ENCODE measurements around the gene NEK9.
A peak's percentile ranks its signal among the peaks of the same experiment; 100 is the strongest.

The NEK9 gene

DNA sequence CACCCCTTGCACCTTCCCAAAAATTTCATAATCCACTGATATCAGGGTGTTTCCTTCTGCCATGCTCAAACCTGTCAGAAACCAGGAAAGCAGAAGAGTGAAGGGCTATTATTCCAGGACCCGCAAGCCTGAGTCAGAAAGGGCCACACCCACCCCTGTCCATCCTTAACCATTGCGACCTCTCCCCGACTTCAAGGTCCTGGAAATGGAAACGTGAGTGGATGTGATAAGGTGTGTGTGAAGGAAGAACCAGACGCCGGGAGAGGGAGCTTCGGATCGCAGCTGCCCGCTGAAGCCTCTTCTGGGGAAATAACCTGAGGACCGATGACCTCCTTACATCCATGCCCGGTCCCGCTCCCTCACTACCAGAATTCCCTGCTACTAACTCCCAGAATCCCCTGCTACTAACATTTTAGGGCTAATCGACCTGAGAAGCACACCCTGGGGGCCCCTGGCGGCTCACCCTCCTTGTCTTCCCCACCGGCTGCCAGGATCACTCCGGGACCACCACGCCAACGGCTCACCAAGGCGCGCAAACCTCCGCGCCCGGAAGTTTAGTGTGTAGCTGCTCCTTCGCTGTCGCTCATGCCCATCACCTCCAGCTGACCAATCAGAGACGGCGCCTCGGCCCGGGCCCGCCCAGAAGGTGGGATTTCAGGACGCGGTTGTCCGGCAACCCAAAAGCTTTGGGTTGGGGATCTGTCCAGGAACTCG, 63.2 kb downstream of the NEK9 start, which contains the start of gene ACYP1:
Gene ACYP1 (minus strand): TSS at position 534 of the 714 bp plus-strand sequence. CDS start 471 bp downstream, at position 63.
- peak; percentile 86 for DNase-seq

- DNase-seq = no peak
These were observed 63.8 kb downstream of the NEK9 start for GRCh38 chr14:75063013-75063412.

DNA sequence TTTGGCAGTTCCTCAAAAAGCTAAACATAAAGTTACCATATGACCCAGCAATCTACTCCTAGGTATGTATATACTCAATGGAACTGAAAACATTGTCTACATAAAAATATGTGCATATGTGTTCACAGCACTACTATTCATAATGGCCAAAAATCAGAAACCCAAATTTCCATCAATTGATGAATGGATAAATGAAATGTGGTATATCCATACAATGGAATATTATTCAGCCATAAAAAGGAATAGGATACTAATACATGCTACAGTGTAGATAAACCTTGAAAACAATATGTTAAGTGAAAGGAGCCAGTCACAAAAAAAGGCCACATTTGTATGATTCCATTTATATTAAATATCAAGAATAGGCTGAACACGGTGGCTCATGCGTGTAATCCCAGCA, 66.4 kb downstream of the NEK9 start:
- no peak for DNase-seq

- DNase-seq = no peak
These were observed 67.2 kb downstream of the NEK9 start for GRCh38 chr14:75059642-75060041.

DNA sequence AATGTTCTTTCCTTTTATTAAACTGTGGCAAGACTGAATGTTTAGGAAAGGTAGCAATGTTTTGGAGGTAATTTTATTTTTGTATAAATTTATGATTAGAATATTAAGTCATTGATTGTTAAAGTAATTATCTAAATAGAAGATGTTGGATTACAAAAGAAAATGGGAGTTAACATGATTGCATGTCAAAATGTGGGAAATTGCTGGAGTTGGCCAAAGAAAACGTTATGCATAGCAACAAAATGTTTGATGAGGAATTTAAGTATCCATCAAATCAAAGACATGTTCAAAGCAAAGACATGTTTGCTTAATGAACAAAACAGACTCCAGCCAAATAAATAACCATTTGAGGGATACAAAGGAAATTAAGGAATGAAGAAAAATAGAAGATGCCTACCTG, 72.4 kb downstream of the NEK9 start:
- no peak for DNase-seq

DNA sequence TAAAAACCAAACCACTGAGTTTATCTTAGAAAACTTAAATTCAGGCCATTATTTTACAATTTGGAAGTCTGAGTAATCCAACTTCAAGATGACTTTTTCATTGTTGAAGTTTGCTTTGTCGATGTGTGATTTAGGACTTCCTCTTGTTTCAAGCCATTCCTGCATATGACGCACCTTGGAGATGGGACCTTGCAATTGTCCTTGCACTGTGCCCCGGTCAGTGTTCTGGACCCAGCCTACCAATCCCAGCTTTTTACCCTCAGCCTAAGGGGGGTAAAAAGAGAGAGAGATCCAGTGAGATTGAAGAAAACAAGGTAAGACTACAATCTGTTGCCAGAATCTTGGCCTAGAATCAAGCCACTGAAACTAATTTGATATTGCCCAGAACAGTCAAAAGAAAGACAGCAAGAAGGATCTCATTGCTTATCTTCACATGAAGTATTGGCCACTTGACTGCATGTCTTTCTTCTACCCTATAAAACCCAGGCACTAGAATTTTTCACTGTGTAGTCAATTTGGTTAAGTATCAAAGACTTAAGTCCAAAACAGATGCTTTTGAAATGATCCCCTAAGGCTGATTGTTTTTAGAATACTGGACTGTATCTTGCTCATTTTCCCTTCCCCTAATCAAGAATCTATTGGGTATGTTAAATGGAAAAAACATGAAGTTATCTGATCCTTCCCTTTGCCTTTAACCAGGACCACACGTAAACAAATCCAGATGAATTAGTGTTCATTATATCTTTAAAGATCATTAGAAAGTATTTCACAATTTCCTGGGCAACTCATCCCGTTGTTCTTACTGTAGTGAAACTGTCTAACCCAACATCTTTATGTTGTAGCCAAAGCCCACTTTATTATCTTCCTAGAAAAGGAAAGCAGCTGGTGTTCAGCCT, 73.2 kb downstream of the NEK9 start:
- no peak for DNase-seq

GRCh38 chr14:75051556-75051899, 75.3 kb downstream of the NEK9 start:
- no peak for DNase-seq

DNA sequence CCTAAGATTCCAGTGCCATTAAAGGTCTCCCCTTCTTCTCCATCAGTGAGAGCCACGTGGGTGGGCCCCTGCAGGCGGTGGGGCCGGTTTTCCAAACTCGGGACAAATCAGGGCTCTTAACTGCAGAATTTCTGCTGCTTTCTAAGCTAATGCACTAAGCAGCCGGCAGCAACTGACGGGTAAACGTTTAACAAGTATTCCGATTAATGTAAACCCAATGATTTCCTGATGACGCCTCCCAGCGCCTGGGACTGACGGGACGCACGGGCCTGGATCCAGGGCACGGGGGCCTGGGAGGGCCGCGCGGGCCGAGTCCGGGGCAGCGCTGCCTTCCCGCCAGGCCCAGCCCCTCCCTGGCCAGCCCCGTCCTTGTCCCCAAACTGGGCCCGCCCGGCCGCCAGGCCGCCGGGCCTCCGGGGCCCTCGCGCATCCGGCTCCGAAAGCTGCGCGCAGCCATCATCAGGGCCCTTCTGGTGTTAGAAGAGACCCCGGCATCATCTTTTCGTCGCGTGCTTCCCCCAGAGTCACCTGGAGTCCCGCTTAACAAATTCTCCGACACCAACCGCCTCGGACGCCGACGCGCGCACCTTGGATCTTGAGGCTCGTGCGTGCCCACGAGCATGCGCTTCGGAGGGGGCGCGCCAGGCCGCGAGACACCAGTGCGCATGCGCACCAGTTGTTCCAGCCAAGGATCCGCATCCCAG, 75.8 kb downstream of the NEK9 start, which contains the start of gene MLH3:
Gene MLH3 (minus strand): TSS at position 616 of the 704 bp plus-strand sequence. CDS start 1,812 bp downstream, outside the sequence.
- peak; percentile 72 for DNase-seq

- DNase-seq = no peak
These were observed 77.1 kb downstream of the NEK9 start for GRCh38 chr14:75049731-75050201.

- DNase-seq = no peak
These were observed 77.7 kb downstream of the NEK9 start for GRCh38 chr14:75049136-75049535.

GRCh38 chr14:75048101-75048500, 78.7 kb downstream of the NEK9 start:
- no peak for DNase-seq

DNA sequence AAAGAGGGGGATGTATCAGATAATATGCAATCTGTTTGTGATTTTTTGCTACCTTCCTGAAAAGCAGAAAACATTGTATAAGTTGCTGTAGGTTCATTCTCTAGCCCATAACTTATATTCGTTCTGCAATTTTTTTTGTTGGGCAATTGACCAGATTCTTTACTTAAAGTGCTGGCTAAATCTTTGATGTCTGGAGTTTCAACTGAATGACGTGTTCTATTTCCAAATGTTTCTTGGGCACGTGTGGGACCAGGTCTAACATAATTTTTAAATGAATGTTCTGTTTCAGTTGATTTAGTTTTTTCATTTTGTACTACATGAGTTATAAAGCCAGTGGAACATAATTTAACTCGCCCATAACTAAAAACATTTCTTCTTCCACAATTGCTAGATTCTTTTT, 79.3 kb downstream of the NEK9 start:
- DNase-seq = no peak

GRCh38 chr14:75046899-75047298, 79.9 kb downstream of the NEK9 start:
- DNase-seq = no peak

- DNase-seq = no peak
These were observed 80.6 kb downstream of the NEK9 start for GRCh38 chr14:75046275-75046674.

GRCh38 chr14:75044752-75045151, 82.1 kb downstream of the NEK9 start:
- no peak for DNase-seq

DNA sequence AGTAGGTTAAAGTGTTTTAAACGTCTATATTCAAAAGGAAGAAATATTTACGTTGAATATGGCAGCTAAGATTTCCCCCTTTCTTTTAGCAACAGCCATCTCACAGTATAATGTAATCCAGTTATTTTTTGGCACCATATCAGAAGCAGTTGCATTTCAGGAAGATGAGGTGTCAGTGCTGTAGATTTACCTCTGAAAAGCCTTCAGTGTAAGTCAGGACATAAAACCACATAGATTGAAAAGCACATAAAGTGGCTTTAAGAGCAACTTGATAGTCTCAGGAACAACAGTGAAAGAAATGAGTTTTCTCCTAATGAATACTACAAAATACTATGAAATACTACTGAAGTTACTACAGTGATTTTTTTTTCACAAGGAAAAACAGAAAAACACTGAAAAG, 82.5 kb downstream of the NEK9 start:
- no peak for DNase-seq

GRCh38 chr14:75042035-75042434, 84.8 kb downstream of the NEK9 start:
- no peak for DNase-seq

- DNase-seq = no peak
These were observed 85.2 kb downstream of the NEK9 start for GRCh38 chr14:75041613-75042012.

- no peak for DNase-seq
These were observed 85.9 kb downstream of the NEK9 start for GRCh38 chr14:75040959-75041358.

DNA sequence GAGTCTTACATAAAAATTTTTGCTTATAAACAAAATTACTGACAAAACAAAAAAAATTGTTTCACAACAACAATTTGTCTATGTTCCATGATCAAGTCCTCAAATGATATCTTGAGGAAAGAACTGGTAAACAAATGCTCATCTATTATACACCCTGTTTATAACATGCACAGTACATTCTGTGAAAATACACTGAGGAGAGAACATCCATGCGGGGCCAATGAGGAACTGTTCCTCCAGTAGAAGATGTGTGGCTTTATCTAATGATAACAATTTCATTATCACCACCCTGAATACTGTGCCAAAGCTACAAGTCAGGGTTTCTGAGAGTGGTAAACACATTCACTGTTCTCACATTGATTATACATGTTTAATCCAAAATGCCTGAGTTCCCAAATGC, 86.3 kb downstream of the NEK9 start:
- DNase-seq = no peak

GRCh38 chr14:75032939-75033338, 93.9 kb downstream of the NEK9 start:
- no peak for DNase-seq

- DNase-seq = no peak
These were observed 96.7 kb downstream of the NEK9 start for GRCh38 chr14:75030147-75030546.

All from T-helper 9 cell (primary cell).